LNCAP (cell line): Measurements from ENCODE around the gene PTGS1.

Source experiments
- CTCF ChIP-seq: fragments of 450-650 bp; IDR thresholded peaks from 2 replicates; pipeline ENCODE4 v1.5.1; 2017; ENCODE audit warnings: mild to moderate bottlenecking

Gene PTGS1

GRCh38 chr9:122364117-122364782 lies 6.6 kb upstream of the PTGS1 start:
- no peak for TF ChIP-seq CTCF

GRCh38 chr9:122364783-122365150 lies 6.1 kb upstream of the PTGS1 start:
- no peak for TF ChIP-seq CTCF

GRCh38 chr9:122366074-122366660 lies 4.7 kb upstream of the PTGS1 start:
- no peak for TF ChIP-seq CTCF

GRCh38 chr9:122367065-122367464 lies 3.8 kb upstream of the PTGS1 start:
- no peak for TF ChIP-seq CTCF

GRCh38 chr9:122367774-122368460 lies 2.9 kb upstream of the PTGS1 start:
- no peak for TF ChIP-seq CTCF

- no peak for TF ChIP-seq CTCF
Measured at GRCh38 chr9:122368642-122369041, 2.2 kb upstream of the PTGS1 start.

GRCh38 chr9:122370303-122370702 lies 521 bp upstream of the PTGS1 start:
- TF ChIP-seq CTCF, result no peak
